Myocyte (in vitro differentiated cells): ENCODE data around the gene GABBR2. TPM values are rescaled to one million over a fixed set of nuclear protein-coding genes. Genes with fewer than 3 reads are reported as not detected.

Experiments used
- DNase-seq: peaks from one replicate; pipeline ENCODE4 v3.0.0-alpha.2; 2012; ENCODE audit warnings: low read depth
- total RNA-seq: library from RNA; depleted of rRNA; stranded (reverse); fragments of >200 nt; gene quantifications from 2 replicates; pipeline ENCODE4 v1.2.3, GENCODE V29; 2014

The GABBR2 gene
- total RNA-seq, 1 donor from 2014 or later, result 0.51 TPM

DNA sequence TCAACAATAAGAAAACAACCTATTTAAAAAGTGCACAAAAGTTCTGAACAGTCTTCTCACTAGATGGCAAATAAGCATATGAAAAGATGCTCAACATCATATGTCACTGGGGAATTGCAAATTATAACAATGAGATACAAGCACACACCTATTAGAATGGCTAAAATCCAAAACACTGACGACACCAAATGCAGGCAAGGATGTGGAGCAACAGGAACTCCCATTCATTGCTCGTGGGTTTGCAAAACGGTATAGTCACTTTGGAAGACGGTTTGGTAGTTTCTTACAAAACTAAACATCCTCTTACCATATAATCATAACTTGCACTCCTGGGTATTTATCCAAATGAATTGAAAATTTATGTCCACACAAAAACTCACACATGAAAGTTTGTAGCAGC is 352.4 kb downstream of the GABBR2 start:
- no peak for DNase-seq

DNA sequence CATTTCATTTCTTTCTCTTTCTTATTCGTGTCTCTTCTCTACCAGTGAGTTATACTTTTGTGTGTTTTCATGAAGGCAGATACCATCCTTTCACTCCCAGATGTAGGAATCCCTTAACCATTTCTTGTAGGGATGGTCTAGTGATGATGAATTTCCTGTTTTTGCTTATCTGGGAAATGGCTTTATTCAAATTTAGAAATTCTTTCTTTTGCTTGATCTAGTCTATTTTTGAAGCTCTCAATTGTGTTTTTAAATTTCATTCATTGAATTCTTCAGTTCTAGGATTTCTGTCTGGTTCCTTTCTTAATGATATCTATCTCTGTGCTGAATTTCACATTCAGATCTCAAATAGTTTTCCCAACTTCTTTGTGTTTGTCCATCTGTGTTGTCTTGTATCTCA is 357.4 kb downstream of the GABBR2 start:
- DNase-seq, result no peak

DNA sequence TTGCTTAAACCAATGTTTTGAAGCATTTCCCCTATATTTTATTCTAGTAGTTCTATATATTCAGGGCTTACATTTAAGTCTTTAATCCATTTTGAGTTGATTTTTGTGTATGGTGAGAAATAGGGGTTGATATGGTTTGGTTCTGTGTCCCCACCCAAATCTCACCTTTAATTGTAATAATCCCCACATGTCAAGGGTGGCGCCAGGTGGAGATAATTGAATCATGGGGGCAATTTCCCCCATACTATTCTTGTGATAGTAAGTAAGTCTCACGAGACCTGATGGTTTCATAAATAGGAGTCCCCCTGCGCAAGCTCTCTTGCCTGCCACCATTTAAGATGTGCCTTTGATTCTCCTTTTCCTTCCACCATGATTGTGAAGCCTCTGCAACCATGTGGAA is 361.1 kb downstream of the GABBR2 start:
- no peak for DNase-seq

DNA sequence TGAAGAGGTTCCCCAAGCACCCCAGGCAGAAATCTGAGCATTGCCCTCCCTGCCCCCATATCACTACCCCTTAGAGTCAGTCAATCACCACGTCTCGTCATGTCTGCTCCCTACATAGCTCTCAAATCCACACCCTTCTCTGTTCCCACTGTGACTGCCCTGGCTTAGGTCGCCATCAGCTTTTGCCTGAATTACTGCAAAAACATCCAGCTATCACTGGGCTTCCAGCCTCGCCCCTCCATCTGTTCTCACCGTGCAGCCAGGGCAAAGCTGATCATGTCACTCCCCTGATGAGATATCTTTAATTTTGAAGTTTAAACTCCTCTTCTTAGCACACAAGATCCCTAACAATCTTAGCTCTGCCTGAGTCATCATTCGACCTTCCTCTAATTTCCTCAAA is 363.7 kb downstream of the GABBR2 start:
- no peak for DNase-seq

GRCh38 chr9:98344581-98344980 is 364.2 kb downstream of the GABBR2 start:
- DNase-seq, result no peak

GRCh38 chr9:98342820-98343210 is 365.9 kb downstream of the GABBR2 start:
- DNase-seq, result no peak

GRCh38 chr9:98342098-98342819 is 366.5 kb downstream of the GABBR2 start:
- no peak for DNase-seq

GRCh38 chr9:98341157-98342097 is 367.3 kb downstream of the GABBR2 start:
- no peak for DNase-seq

DNA sequence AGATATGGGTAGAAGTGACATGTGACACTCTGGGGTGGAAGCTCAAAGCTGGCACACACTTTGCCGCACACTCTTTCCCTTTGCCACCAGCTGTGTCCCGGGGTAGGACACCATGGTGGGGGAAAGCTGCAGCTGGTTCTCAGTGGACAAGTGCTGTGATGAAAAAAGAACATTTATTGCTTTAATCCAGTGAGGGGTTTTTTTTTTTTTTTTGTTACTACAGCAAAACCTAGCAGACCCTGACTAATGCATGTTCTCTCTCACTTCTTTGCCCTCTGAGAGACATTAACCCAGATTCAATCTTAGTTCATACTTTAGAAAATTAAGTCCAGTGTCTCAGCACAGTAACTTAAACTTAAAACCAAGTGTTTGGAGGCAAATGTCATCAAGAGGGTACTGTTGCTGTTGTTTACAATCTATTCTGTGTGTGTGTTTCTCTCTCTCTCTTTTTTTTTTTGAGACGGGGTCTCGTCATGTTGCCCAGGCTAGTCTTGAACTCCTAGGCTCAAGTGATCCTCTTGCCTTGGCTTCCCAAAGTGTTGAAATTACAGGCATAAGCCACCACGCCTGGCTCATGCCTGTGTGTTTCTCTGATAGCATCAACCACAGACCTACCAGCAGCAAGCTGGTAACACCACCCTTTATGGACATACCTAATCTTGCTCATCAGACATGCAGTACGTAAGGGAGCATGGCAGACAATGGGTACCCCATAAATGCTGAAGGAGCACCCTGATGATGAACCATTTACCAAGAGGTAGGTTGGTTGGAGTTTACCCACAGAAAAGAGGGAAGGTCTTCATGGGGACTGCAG is 368.5 kb downstream of the GABBR2 start:
- DNase-seq, result no peak

- DNase-seq, result no peak
These were observed 373.1 kb downstream of the GABBR2 start for GRCh38 chr9:98335661-98336060.

DNA sequence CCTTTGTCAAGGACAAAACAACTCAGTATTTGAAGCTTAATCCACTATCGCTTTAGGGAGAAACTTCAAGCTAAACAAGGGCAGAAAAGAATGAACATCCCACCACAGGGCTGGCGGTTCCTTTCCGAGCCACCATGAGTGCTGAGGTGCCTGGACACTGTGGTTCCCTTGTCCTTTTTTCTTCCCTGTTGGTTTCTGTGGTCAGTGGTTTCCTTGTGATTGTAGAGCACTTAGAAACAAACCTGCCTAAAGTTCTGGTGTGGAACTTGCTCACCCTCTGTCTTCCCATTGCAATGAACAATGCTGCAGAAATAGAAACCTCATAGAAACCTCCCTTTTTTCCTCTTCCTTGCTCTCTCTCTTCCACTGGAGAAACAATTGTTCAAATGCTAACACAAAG is 373.9 kb downstream of the GABBR2 start:
- DNase-seq, result no peak

DNA sequence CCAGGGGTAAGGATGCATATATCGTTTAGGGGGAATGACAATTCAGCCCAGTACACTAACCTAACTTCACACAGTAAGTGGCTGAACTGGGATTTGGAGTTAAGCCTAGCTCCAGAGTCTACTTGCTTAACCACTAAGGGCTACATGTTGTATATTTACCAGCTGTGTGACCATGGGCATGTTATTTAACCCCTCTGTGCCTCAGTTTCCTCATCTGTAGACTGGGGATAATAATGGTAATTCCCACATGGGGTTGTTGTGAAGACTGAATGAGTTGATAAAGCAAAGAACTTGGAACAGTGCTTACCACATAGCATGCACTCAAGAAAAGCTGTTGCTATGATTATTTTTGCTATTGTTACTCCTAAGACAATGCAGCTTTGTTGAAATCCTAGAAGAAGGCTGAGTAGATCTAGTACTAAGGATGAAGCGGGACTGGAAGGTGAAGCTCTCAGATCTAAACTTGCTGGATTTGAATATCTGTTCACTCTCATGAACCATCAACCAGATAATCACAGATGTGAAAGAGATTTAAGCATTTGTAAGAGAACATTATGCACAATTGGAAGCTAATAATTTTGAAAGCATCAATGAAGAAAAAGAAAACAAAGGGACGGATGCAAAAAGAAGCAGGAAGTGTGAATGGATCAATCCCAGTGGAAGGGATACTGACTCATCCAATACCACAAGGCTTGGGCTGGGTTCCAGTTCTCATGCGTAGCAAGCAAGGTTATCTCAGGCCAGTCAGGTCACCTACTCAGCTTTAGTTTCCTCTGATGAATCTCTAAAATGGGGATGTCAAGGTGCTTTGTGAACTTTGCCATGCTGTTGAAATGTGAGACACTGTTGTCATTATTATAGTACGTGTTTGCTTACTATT is 374.8 kb downstream of the GABBR2 start:
- DNase-seq, result peak; percentile 67

DNA sequence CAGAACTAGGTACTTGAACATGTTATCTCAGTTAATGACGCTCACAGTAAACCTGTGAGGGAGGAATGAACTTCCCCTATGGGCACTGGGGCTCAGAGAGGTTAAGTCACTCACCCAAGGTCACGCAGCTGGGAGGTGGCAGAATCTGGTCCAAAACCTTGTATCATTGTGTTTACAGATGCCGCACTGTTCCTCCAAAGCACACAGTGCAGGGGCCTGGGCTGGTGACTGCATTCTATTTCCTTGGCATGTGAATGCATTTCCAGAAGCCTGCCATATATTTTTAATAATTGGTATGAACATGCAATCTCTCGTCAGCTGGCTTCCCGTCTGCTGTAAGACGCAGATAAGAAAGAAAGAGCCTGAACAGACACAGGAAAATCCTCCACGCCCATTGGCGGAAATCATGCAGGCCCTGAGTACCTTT is 376.3 kb downstream of the GABBR2 start:
- no peak for DNase-seq

DNA sequence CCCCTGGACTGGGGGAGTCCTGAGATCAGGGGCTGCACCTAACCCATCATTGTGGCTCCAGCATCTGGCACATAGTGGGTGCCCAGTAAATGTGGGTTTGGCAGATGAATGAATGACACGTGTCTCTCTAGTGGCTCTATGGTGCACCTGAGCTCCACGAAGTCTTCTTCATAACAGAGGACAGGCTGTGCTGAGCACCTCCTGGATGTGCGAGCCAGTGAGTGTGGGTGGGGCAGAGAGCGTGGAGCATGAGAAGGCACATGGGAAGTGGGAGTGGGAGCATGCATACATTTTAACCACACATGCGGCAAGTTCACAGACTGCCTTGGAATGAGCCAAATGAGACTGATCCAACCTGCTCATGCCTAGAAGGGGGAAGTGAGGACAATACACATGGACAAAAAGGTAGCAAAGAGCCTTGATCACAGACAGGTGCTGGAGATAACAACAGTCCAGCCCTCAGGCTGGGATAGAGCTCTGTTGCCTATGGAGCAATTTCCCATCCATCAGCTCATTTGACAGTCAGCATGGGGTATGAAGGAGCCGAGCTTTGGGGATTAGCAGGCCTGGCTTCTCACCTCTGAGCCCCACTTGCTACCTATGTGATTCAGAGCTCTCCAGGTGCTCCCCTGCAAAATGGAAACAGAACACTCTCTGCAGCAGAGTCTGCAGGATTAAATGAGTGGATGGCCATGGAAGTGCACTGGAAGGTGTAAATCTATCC is 377.0 kb downstream of the GABBR2 start:
- DNase-seq, result no peak

- no peak for DNase-seq
These were observed 377.9 kb downstream of the GABBR2 start for GRCh38 chr9:98330831-98331230.

- no peak for DNase-seq
These were observed 378.8 kb downstream of the GABBR2 start for GRCh38 chr9:98329904-98330303.

GRCh38 chr9:98329281-98329680 is 379.5 kb downstream of the GABBR2 start:
- no peak for DNase-seq

GRCh38 chr9:98328770-98329169 is 380.0 kb downstream of the GABBR2 start:
- DNase-seq, result no peak

DNA sequence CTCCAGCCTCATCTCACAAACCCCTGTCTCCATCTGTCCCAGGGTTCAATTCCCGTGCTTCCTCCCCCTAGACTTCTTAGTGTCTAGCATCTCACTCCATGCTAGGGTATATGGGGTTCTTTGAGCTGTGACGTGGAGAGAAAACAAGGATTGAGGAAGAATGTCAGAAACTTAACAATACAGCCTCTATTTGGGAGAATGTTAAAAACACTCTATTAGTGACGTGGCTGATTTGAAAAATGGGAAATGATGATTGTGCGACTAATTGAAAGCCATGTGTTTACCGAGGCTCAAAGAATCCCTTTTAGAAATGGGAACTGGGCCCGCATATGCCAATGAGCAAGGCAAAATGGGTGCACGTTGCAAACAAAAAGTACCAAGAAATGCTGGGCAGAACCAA is 380.6 kb downstream of the GABBR2 start:
- no peak for DNase-seq

GRCh38 chr9:98327249-98327561 is 381.5 kb downstream of the GABBR2 start:
- no peak for DNase-seq
